IgD-negative memory B cell (primary cell): ENCODE measurements around the gene FBXO42. TPM values are rescaled to one million over a fixed set of nuclear protein-coding genes. Genes with fewer than 3 reads are reported as not detected.
"Not testable (repeated sequence)": the region's sequence is repeated elsewhere in the genome, so short reads cannot be mapped to it uniquely, and the experiment has no call there.

ENCODE experiments used
- H3K27ac Mint-ChIP-seq, 3 donors: one replicate each; pipeline ENCODE4 v1.8.0; 2020 to 2022; ENCODE audit warnings: mild to moderate bottlenecking in 3 of 3, mixed read lengths in 3 of 3, moderate library complexity in 1 of 3
- H3K27me3 Mint-ChIP-seq: one replicate; pipeline ENCODE4 v1.8.0; 2021; ENCODE audit warnings: mixed read lengths
- H3K36me3 Mint-ChIP-seq: one replicate; pipeline ENCODE4 v1.8.0; 2020; ENCODE audit warnings: mild to moderate bottlenecking, mixed read lengths
- H3K4me1 Mint-ChIP-seq, 3 donors: one replicate each; pipeline ENCODE4 v1.8.0; 2020 to 2022; ENCODE audit warnings: mixed read lengths in 3 of 3, mild to moderate bottlenecking in 1 of 3
- H3K4me3 Mint-ChIP-seq, 4 donors: one replicate each; pipeline ENCODE4 v1.8.0; 2020 to 2022; ENCODE audit warnings: mild to moderate bottlenecking in 4 of 4, mixed read lengths in 4 of 4, moderate library complexity in 3 of 4
- H3K9me3 Mint-ChIP-seq, 3 donors: one replicate each; pipeline ENCODE4 v1.8.0; 2020 to 2021; ENCODE audit warnings: mixed read lengths in 3 of 3, mild to moderate bottlenecking in 1 of 3
- polyA plus RNA-seq: library from polyadenylated mRNA; unstranded; fragments of 300-500 nt; fragmentation: Illumina TruSeq; gene quantifications from one replicate; pipeline ENCODE4 v1.2.3, GENCODE V29; 2021

The FBXO42 gene
- polyA plus RNA-seq, 1 donor from 2014 or later, result 26.8 TPM

DNA sequence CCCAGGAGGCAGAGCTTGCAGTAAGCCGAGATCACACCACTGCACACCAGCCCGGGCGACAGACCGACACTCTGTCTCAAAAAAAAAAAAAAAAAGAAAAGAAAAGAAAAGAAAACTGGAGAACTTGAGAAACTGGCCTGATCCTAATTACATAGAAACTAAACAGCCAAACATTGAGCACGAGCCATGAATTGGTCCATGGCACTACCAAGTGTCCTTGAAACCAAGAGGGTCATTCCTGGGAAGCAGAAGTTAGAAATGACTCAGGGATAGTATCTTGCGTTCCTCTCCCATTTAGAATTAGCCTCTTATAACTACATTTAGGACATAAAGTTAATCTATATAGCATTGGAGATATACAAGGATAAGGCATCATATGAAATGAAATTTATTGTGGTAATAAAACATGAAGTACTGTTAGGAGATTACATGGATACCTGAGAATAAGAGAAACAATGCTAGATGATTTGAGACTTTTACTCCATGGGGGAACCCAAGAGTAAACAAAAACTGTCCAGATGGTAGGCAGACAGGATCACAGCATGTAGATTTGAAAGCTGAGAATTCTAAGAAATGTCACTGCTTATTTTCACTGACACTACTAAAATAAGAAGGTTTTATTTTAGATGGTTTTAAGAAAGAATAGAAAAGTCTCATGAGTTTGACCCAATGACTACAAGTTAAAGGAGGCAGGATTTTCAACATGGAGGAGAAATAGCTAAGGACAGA is 75.8 kb downstream of the FBXO42 start:
- H3K27ac Mint-ChIP-seq, result peak overlapping the region in 1 of 3 donors; percentile 31
- no peak overlapping the region for H3K4me3 Mint-ChIP-seq
- no peaks in the 10 kb centered on the region for H3K27me3 Mint-ChIP-seq
- peaks cover 0 to 3% (median 0%) of the 10 kb centered on the region in 3 donors for H3K4me1 Mint-ChIP-seq
- H3K36me3 Mint-ChIP-seq, result peaks cover 9% of the 10 kb centered on the region
- no peaks in the 10 kb centered on the region for H3K9me3 Mint-ChIP-seq

DNA sequence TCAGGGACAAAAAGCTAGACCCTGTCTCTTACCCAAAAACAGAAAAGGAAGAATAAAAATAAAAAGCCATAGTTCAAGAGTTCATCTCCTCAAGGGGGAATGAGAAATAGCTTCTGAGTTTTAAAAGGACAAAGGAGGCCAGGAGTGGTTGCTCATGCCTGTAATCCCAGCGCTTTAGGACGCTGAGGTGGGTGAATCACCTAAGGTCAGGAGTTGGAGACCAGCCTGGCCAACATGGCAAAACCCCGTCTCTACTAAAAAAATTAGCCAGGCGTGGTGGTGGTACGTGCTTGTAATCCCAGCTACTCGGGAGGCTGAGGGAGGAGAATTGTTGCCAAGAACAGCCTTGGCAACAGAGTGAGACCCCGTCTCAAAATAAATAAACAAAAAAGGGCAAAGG is 76.7 kb downstream of the FBXO42 start:
- no peak overlapping the region for H3K4me3 Mint-ChIP-seq
- no peaks in the 10 kb centered on the region for H3K27me3 Mint-ChIP-seq
- no peaks in the 10 kb centered on the region for H3K9me3 Mint-ChIP-seq
- H3K4me1 Mint-ChIP-seq, result peaks cover 0 to 3% (median 0%) of the 10 kb centered on the region in 3 donors
- H3K27ac Mint-ChIP-seq, result no peak overlapping the region
- H3K36me3 Mint-ChIP-seq, result peaks cover 7% of the 10 kb centered on the region

DNA sequence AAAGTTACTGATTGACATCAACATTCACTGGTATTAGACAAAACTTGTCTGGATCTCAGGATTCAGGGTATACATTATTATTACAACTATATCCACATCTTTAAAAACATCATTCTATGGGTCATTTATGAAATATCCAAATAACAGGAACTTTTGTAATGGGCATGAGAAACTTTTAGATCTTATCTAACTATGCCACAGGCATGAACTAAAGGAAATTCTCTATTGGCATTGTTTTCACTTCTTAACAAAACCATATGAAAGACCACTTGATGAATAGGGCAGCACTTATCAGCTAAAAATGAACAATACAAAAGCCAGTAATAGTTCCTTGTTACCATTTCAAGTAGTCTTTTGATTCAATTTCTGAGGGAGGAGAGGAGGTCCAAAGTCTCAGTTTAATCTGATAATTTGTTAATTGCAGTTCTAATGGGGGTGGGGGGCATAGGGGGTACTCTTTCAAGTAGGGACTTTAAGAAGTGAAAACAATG is 84.5 kb downstream of the FBXO42 start:
- peak overlapping the region in 1 of 3 donors; percentile 83 for H3K27ac Mint-ChIP-seq
- H3K36me3 Mint-ChIP-seq, result no peaks in the 10 kb centered on the region
- no peaks in the 10 kb centered on the region for H3K27me3 Mint-ChIP-seq
- H3K4me3 Mint-ChIP-seq, result no peak overlapping the region
- no peaks in the 10 kb centered on the region for H3K9me3 Mint-ChIP-seq
- H3K4me1 Mint-ChIP-seq, result peaks cover 0 to 14% (median 6%) of the 10 kb centered on the region in 3 donors

DNA sequence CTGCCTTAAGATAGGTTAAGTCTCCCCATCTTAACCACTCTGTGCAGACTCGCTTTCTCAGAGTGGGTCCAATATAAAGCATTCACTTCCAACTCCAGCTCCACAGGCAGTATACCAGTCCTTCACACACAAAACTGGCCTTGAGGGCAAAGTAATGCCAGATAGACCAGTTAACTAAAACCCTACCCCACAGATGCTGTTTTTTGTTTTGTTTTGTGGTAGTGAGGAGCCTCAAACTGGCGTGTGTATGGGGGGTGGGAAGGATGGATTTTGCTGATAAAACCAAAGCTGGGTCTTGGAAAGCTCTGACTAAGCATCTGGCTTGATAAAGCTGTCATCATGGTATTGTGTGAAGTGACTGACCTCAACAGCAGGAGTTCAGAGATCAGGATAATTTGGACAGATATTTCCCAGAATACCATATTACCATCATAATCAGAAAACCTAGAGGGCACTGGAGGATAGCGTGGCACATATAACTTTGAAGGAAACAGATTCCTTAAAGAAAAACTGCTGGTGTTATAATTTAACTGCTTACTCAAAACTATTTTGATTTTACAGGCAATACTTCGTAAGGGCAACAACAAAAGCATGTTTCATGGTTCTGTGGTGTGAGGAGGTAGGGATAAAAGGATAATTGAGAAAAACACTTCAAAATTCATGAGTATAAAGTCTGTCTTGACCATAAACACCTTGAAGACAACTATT is 85.7 kb downstream of the FBXO42 start:
- Mint-ChIP-seq H3K27me3 (no peaks in the 10 kb centered on the region), H3K9me3 (no peaks in the 10 kb centered on the region), H3K36me3 (no peaks in the 10 kb centered on the region), H3K4me3 (no peak overlapping the region), H3K4me1 (peaks cover 0 to 14% (median 6%) of the 10 kb centered on the region in 3 donors), H3K27ac (peak overlapping the region in 1 of 3 donors; percentile 69)

DNA sequence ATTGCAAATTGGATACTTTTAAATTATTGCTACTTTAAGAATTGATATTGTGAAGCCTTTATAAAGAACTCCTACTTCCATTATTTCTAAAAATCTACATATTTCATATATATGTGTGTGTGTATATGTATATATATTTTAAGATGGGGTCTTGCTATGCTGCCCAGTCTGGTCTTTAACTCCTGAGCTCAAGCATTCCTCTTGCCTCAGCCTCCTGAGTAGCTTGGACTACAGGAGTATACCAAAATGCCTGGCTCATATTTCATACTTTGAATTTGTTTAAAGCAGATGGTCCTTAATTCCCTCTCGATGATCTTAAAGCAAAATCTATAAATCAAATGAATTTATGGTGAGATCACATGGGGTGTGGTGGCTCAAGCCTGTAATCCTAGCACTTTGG is 90.2 kb downstream of the FBXO42 start:
- Mint-ChIP-seq H3K27ac (no peak overlapping the region), H3K36me3 (no peaks in the 10 kb centered on the region), H3K9me3 (no peaks in the 10 kb centered on the region), H3K4me1 (peaks cover 0 to 6% (median 2%) of the 10 kb centered on the region in 3 donors), H3K4me3 (no peak overlapping the region), H3K27me3 (no peaks in the 10 kb centered on the region)

DNA sequence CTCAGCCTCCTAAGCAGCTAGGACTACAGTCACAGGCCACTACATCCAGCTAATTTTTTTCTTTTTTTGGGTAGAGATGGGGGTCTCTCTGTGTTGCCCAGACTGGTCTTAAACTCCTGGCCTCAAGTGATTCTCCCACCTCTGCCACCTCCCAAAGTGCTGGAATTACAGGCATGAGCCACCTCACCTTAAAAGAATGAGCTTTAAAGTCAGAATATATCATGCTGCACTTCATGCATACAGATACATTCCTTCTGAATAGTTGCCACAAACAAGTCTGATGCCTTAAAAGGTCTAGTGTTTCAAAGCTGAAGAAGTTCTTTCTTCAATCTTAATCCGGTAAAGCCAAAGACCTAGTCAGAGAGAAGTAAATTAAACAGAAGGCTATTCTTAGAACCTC is 91.5 kb downstream of the FBXO42 start:
- Mint-ChIP-seq H3K4me1 (no peaks in the 10 kb centered on the region), H3K36me3 (no peaks in the 10 kb centered on the region), H3K4me3 (no peak overlapping the region), H3K9me3 (no peaks in the 10 kb centered on the region), H3K27ac (no peak overlapping the region), H3K27me3 (no peaks in the 10 kb centered on the region)

DNA sequence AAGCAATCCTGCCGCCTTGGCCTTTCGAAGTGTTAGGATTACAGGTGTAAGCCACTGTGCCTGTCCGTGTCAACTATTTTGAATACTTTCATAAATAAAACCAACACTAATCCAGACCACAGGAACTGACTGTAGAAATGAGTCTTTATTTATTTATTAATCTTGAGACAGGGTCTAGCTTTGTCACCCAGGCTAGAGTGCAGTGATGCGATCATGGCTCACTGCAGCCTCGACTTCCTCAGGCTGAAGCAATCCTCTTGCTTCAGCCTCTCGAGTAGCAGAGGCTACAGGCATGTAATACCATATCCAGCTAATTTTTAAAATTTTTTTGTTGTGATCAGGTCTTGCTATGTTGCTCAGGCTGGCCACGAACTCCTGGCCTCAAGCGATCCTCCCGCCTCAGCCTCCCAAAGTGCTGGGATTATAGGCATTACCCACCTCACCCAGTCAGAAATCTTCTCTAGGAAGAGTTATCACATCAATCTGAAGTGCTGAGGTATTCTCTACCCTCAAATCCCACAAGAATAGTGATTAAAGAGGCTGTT is 93.6 kb downstream of the FBXO42 start:
- Mint-ChIP-seq H3K27me3 (no peaks in the 10 kb centered on the region), H3K27ac (peak overlapping the region in 1 of 3 donors; percentile 47), H3K36me3 (peaks cover 2% of the 10 kb centered on the region), H3K4me3 (no peak overlapping the region), H3K9me3 (no peaks in the 10 kb centered on the region), H3K4me1 (no peaks in the 10 kb centered on the region)

DNA sequence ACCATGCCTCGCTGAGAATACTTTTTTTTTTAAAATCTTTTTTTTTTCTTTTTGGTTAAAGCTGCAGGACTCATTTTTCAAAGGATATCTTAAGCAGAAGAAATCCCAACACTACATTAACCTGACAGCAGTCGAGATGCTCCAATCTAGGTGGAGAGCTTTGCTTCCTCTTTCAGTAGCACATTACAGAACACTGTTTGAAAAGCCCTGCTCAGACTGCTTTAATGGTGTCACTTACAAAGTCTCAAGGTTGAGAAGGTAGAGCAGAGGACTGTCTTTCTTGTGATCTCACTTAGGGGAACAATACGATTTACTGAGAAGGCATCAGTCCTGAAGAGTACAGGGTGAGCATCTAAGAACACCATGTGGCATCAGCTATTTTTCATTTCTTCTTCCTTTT is 94.3 kb downstream of the FBXO42 start:
- Mint-ChIP-seq H3K4me3 (no peak overlapping the region), H3K27me3 (no peaks in the 10 kb centered on the region), H3K36me3 (peaks cover 2% of the 10 kb centered on the region), H3K27ac (no peak overlapping the region), H3K4me1 (no peaks in the 10 kb centered on the region), H3K9me3 (no peaks in the 10 kb centered on the region)

DNA sequence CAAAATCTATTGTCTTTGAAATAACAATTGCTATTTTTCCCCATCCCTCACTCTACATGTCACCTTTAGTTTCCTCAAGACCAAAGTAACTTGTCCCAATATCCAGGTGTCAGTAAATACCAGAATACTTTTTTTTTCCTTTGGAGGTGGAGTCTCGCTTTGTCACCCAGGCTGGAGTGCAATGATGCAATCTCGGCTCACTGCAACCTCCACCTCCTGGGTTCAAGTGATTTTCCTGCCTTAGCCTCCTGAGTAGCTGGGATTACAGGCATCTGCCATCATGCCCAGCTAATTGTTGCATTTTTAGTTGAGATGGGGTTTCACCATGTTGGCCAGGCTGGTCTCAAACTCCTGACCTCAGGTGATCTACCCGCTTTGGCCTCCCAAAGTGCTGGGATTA is 94.7 kb downstream of the FBXO42 start:
- H3K27ac Mint-ChIP-seq, result not testable (repeated sequence)

DNA sequence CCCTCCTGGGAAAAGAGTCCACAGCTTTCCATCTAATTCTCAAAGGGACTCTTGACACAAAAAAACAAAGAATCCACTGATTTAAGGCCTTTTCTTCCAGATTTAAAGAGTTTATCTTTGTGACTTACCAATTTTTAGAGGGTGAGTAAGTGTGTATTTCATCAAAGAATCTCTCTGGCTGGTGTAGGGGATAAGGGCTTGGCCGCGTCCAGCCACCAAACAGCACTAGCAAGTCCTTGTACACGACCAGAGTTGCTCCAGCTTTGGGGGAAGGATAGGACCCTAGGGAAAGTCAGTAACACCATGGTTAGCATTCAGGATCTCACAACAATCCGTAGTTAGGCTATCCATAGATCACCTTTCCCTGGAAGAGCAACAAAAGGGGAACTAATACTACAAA is 95.8 kb downstream of the FBXO42 start:
- peaks cover 4% of the 10 kb centered on the region for H3K36me3 Mint-ChIP-seq
- no peaks in the 10 kb centered on the region for H3K9me3 Mint-ChIP-seq
- H3K4me1 Mint-ChIP-seq, result no peaks in the 10 kb centered on the region
- H3K27ac Mint-ChIP-seq, result peak overlapping the region in 1 of 3 donors; percentile 47
- no peak overlapping the region for H3K4me3 Mint-ChIP-seq
- H3K27me3 Mint-ChIP-seq, result no peaks in the 10 kb centered on the region

More for the DNA sequence above, 94.7 kb downstream of the FBXO42 start:
- not testable (repeated sequence) for H3K27me3 Mint-ChIP-seq, H3K9me3 Mint-ChIP-seq, H3K36me3 Mint-ChIP-seq, H3K4me3 Mint-ChIP-seq, H3K4me1 Mint-ChIP-seq

DNA sequence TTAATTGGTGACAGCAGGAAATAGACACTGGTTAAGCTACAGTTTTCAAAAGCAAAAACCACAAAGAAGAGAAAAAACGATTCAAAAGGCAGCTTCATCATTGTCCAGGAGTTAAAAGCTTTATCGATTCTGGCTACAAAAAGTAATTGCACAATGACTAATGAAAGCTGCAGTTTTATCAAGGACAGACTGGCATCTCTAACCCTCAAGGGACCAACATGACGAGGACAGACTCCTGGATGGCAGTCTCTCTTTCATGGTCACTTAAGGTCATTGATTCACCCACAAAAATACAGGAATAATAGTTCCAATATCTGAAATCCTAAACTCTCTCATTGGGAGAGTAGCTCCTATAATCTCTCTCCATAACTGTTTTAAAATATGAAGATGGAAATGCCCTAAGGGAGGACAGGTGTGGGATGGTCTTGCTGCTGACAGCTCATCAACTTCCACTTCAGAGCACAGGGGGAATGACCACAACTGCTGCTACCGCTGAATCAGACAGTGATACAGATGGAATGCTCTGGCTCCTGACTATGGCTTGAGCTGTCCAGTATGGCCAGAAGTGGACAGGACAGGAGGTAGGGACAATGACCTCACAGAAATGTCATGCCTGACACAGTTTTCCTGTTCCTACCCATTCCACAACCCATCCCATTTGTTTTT is 97.9 kb downstream of the FBXO42 start:
- peaks cover 4% of the 10 kb centered on the region for H3K36me3 Mint-ChIP-seq
- peaks cover 0 to 6% (median under 1%) of the 10 kb centered on the region in 3 donors for H3K4me1 Mint-ChIP-seq
- no peaks in the 10 kb centered on the region for H3K9me3 Mint-ChIP-seq
- no peak overlapping the region for H3K4me3 Mint-ChIP-seq
- H3K27me3 Mint-ChIP-seq, result no peaks in the 10 kb centered on the region
- H3K27ac Mint-ChIP-seq, result peak overlapping the region in 1 of 3 donors; percentile 35

DNA sequence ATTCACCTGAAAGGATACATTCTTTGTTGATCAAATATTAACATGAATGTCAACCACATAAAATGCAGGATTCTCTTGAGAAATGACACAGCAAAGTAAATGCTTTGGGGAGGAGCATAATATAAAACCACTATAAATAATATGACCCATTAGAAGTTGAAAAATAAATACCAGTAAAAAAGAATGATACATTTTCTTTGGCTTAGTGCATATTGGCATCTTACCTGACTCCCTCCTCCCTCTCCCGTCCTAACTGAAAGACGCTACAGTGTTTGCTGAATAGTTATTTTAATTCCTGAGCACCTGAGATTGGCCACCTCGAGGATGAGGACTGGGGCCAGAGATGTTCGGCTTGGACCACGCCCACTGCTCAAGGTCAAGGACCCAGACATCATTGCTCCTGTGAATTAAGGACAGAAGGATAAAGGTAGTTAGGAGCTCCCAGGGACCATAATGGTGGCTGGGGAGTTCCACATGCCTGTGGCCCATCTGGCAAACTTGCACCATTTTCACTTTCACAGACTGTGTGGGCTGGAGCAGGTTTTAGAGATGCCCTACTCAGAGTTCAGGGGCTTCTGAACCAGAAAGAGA is 98.9 kb downstream of the FBXO42 start:
- no peaks in the 10 kb centered on the region for H3K27me3 Mint-ChIP-seq
- no peak overlapping the region for H3K4me3 Mint-ChIP-seq
- H3K36me3 Mint-ChIP-seq, result peaks cover 4% of the 10 kb centered on the region
- no peak overlapping the region for H3K27ac Mint-ChIP-seq
- H3K9me3 Mint-ChIP-seq, result no peaks in the 10 kb centered on the region
- H3K4me1 Mint-ChIP-seq, result peaks cover 3 to 16% (median 10%) of the 10 kb centered on the region in 3 donors

DNA sequence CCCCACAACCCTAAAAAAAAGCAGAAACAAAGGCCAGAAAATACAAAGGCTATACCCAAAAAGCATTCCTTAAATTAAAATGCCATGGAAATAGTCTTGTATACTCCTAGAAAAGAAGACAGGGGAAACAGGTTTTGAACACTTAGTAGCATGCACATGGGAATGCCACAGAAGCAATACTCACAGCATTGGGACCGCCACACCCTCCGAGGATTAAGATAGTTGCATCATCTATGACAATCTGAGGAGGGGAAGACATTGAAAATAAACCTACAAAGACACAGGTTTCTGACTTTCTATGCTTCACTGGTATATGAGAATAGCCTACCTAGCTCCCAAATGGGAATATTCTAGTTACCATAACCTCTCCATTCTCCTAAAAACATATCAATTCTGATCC is 99.4 kb downstream of the FBXO42 start:
- no peak overlapping the region for H3K27ac Mint-ChIP-seq

DNA sequence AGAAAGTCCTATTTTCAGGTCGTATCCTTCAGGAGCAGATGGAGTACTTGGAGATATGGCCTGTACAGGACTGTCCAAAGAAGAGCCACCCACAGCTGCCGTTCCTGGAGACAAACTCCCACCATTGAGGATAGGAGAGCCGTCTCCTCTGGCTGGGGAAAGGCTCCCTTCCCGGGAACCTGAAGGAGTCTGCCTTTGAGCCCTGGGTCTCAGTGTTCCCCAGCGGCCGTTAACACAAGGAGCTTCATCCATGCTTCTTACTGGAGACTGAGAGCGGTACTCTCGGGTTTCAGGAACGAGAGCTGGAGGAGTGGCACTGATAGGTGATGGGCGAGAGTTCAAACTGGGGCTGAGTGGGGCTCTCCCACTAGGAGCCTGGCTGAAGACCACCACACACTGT is 100.9 kb downstream of the FBXO42 start:
- peaks cover 4% of the 10 kb centered on the region for H3K36me3 Mint-ChIP-seq

More for the DNA sequence above, 99.4 kb downstream of the FBXO42 start:
- H3K27me3 Mint-ChIP-seq, result no peaks in the 10 kb centered on the region
- no peaks in the 10 kb centered on the region for H3K9me3 Mint-ChIP-seq
- peaks cover 4% of the 10 kb centered on the region for H3K36me3 Mint-ChIP-seq
- no peak overlapping the region for H3K4me3 Mint-ChIP-seq
- peaks cover 3 to 16% (median 10%) of the 10 kb centered on the region in 3 donors for H3K4me1 Mint-ChIP-seq

More for the DNA sequence above, 100.9 kb downstream of the FBXO42 start:
- no peaks in the 10 kb centered on the region for H3K27me3 Mint-ChIP-seq
- peaks cover 5 to 16% (median 10%) of the 10 kb centered on the region in 3 donors for H3K4me1 Mint-ChIP-seq
- no peak overlapping the region for H3K4me3 Mint-ChIP-seq
- no peaks in the 10 kb centered on the region for H3K9me3 Mint-ChIP-seq
- no peak overlapping the region for H3K27ac Mint-ChIP-seq
